ENCODE data around the gene ZNF554. TPM values are rescaled to one million over a fixed set of nuclear protein-coding genes. Genes with fewer than 3 reads are reported as not detected.
A peak's percentile ranks its signal among the peaks of the same experiment; 100 is the strongest.

Gene ZNF554
- total and polyA plus RNA-seq, 4 donors = 0.94 to 3.3 (median 2.1) TPM

DNA sequence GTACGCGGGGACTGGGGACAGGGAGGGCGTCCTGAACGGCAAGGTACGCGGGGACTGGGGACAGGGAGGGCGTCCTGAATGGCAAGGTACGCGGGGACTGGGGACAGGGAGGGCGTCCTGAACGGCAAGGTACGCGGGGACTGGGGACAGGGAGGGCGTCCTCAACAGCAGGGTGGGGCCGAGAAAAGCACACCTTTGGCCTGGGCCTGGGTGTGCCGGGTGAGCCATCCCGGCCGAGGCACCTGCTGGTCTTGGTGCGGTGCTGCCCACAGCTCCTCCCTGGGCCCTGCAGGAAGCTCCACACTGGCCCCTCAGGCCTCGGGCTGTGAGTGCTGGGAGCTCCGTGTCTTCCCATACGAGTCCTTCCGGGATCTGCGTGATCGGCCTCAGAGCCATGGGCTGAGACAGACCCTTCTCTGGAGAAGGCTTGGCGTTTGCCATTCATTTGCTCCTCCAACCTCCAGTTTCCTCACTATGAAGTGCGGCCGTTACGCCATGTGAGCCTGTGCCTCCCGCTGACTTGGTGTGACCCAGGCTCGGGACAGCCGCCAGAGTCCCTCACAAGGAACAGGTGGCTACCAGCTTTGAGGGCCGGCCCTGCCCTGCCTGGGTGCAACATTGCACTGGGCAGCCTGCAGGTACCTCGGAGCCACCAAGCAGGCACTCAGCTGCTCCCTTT is 7.8 kb upstream of the ZNF554 start:
- peaks cover 0 to 22% (median 6%) of the 10 kb centered on the region in 4 donors for H3K36me3 ChIP-seq (ENCODE audit: control insufficient read depth in 4 of 4, insufficient read depth in 3 of 4, low read depth in 1 of 4, low read length in 3 of 4)
- peak overlapping the region; percentile 57 to 82 for H3K27ac ChIP-seq (ENCODE audit: low read depth in 1 of 2, low read length in 2 of 2)
- peak overlapping the region; percentile 37 to 42 (median 40) for H3K4me3 ChIP-seq (ENCODE audit: low read depth in 1 of 3, low read length in 3 of 3)
- peak overlapping the region in 1 of 2 donors; percentile 52 for H3K9ac ChIP-seq (ENCODE audit: low read depth in 1 of 2, low read length in 2 of 2)
- H3K9me3 ChIP-seq (ENCODE audit: control insufficient read depth in 4 of 4, low read length in 3 of 4) = no peaks in the 10 kb centered on the region
- no peak for DNase-seq (ENCODE audit: low spot score)
- TF ChIP-seq FOXA1 (IDR thresholded peaks at IDR 0.05) = no peak
- TF ChIP-seq EGR1 (IDR thresholded peaks at IDR 0.05; ENCODE audit: low read depth in 2 of 2) = no peak
- peak in 1 of 2 donors; percentile 22 for TF ChIP-seq RXRA (IDR thresholded peaks at IDR 0.05)
- H3K4me1 ChIP-seq (ENCODE audit: control insufficient read depth in 4 of 4, insufficient read depth in 4 of 4, low read length in 3 of 4) = peaks cover 5 to 34% (median 23%) of the 10 kb centered on the region in 4 donors
- 55% methylated on average over 34 of the region's 34 CpGs for WGBS
- H3K27me3 ChIP-seq (ENCODE audit: control insufficient read depth in 4 of 4, insufficient read depth in 4 of 4, low read length in 3 of 4) = no peaks in the 10 kb centered on the region

DNA sequence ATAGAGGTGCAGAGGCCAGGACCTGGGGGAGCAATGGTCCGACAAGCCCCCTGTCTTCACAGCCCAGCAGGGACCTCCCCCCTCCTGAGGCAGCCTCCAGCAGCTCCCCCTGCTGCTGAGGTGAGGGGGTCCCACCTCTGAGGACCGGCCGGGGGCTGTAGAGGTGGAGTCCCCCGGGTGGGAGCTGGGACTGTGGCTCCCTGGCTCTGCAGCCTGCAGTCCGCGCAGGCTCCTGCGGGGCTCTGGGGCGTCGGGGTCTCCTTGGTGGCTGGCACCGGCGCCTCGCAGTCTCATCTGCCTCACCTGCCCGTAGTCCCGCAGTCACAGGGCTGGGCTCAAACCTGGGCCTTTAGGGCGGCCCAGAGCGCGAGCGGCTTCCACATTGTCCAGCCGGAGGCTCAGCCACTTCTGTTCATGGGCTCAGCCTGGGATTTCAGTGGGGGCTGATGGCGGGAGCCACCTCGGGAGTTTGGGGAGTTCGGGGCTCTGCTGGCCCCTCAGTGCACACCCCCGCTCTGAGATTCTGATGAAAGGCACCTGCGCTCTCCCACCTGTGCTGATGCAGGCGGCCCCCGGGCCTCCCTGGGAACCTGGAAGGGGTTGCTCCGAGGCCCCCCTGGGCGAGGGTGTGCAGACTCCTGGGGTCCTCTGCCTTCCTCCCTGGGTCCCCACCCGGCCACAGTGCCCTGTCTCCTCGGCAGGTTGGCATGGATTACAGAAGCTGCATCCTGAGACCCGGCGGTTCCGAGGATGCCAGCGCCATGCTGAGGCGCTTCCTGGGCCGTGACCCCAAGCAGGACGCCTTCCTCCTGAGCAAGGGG is 7.0 kb upstream of the ZNF554 start:
- Histone ChIP-seq H3K4me3 (ENCODE audit: low read depth in 1 of 3, low read length in 3 of 3) (peak overlapping the region in 1 of 3 donors; percentile 40), H3K4me1 (ENCODE audit: control insufficient read depth in 4 of 4, insufficient read depth in 4 of 4, low read length in 3 of 4) (peaks cover 5 to 34% (median 23%) of the 10 kb centered on the region in 4 donors), H3K36me3 (ENCODE audit: control insufficient read depth in 4 of 4, insufficient read depth in 3 of 4, low read depth in 1 of 4, low read length in 3 of 4) (peaks cover 0 to 18% (median 5%) of the 10 kb centered on the region in 4 donors), H3K9me3 (ENCODE audit: control insufficient read depth in 4 of 4, low read length in 3 of 4) (no peaks in the 10 kb centered on the region), H3K27ac (ENCODE audit: low read depth in 1 of 2, low read length in 2 of 2) (peak overlapping the region in 1 of 2 donors; percentile 82), H3K9ac (ENCODE audit: low read depth in 1 of 2, low read length in 2 of 2) (peak overlapping the region in 1 of 2 donors; percentile 52), H3K27me3 (ENCODE audit: control insufficient read depth in 4 of 4, insufficient read depth in 4 of 4, low read length in 3 of 4) (no peaks in the 10 kb centered on the region)
- DNase-seq (ENCODE audit: low spot score) = no peak
- 93% methylated on average over 37 of the region's 37 CpGs for WGBS
- TF ChIP-seq TAF1 (conservative IDR thresholded peaks at IDR 0.05) = no peak

DNA sequence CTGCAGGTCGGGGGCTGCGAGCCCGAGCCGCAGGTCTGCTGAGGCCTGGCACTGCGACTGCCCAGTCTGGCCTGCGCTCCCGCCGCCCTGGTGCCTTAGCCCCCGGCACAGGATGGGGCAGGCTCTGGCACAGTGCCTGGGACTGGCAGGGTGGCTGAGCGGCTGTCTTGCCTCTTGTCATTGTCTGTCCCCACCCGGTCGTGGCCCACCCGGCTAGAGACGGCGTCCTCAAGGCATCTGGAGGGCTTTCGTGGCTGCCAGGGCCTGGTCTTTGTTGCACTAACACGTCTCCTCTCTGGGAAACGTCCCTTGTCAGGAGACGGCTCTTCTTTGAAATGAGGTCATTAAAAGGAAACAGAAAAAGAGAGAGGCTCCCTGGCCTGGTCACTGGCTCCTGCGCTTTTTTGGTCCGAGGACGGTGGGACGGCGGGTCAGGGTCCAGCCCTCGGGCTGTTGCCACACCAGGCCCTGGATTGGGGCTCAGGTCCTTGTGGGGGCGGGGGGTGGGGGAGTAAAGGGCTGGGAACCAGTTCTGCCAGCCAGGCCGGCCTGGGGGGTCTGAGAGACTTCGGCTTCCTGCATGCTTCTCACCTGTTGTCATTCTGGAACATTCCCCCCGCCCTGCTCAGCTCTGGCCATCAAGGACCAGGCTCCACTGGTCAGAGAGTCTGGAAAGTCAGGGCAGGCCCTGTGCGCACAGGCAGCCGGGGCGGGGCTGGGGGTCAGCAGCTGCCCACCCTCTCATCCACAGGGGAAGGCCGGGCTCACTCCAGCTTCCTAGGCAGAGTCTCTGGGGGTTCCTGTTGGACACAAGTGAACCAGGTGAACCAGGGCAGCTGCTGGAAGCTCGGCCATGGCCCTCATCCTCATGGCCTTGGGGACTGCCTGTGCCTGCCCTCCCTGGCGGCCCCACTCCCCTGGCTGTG is 6.2 kb upstream of the ZNF554 start:
- no peak for DNase-seq (ENCODE audit: low spot score)
- Histone ChIP-seq H3K27me3 (ENCODE audit: control insufficient read depth in 4 of 4, insufficient read depth in 4 of 4, low read length in 3 of 4) (no peaks in the 10 kb centered on the region), H3K4me3 (ENCODE audit: low read depth in 1 of 3, low read length in 3 of 3) (no peak overlapping the region), H3K27ac (ENCODE audit: low read depth in 1 of 2, low read length in 2 of 2) (no peak overlapping the region), H3K4me1 (ENCODE audit: control insufficient read depth in 4 of 4, insufficient read depth in 4 of 4, low read length in 3 of 4) (peaks cover 5 to 34% (median 23%) of the 10 kb centered on the region in 4 donors), H3K9ac (ENCODE audit: low read depth in 1 of 2, low read length in 2 of 2) (no peak overlapping the region), H3K9me3 (ENCODE audit: control insufficient read depth in 4 of 4, low read length in 3 of 4) (no peaks in the 10 kb centered on the region), H3K36me3 (ENCODE audit: control insufficient read depth in 4 of 4, insufficient read depth in 3 of 4, low read depth in 1 of 4, low read length in 3 of 4) (peaks cover 0 to 12% (median 4%) of the 10 kb centered on the region in 4 donors)
- WGBS = 79% methylated on average over 35 of the region's 35 CpGs
- TF ChIP-seq MAX (IDR thresholded peaks at IDR 0.05) = no peak
- no peak for TF ChIP-seq SP1 (IDR thresholded peaks at IDR 0.05)
- no peak for TF ChIP-seq FOXA1 (IDR thresholded peaks at IDR 0.05)
- TF ChIP-seq HNF4A (conservative IDR thresholded peaks at IDR 0.05) = peak; percentile 44 to 56

- no peaks in the 10 kb centered on the region for H3K27me3 ChIP-seq (ENCODE audit: control insufficient read depth in 4 of 4, insufficient read depth in 4 of 4, low read length in 3 of 4)
- peaks cover 0 to 4% (median 3%) of the 10 kb centered on the region in 4 donors for H3K36me3 ChIP-seq (ENCODE audit: control insufficient read depth in 4 of 4, insufficient read depth in 3 of 4, low read depth in 1 of 4, low read length in 3 of 4)
- H3K4me1 ChIP-seq (ENCODE audit: control insufficient read depth in 4 of 4, insufficient read depth in 4 of 4, low read length in 3 of 4) = peaks cover 5 to 36% (median 23%) of the 10 kb centered on the region in 4 donors
- no peak overlapping the region for H3K4me3 ChIP-seq (ENCODE audit: low read depth in 1 of 3, low read length in 3 of 3)
- 98% methylated on average over 11 of the region's 11 CpGs for WGBS
- no peaks in the 10 kb centered on the region for H3K9me3 ChIP-seq (ENCODE audit: control insufficient read depth in 4 of 4, low read length in 3 of 4)
- no peak overlapping the region for H3K27ac ChIP-seq (ENCODE audit: low read depth in 1 of 2, low read length in 2 of 2)
- no peak overlapping the region for H3K9ac ChIP-seq (ENCODE audit: low read depth in 1 of 2, low read length in 2 of 2)
- DNase-seq (ENCODE audit: low spot score) = no peak
- TF ChIP-seq NR2F2 (IDR thresholded peaks at IDR 0.05) (no peak), FOXA2 (IDR thresholded peaks at IDR 0.05) (no peak), ZBTB33 (IDR thresholded peaks at IDR 0.05) (no peak), EGR1 (IDR thresholded peaks at IDR 0.05; ENCODE audit: low read depth in 2 of 2) (no peak), HNF4G (IDR thresholded peaks at IDR 0.05) (no peak), SP1 (IDR thresholded peaks at IDR 0.05) (no peak), FOXA1 (IDR thresholded peaks at IDR 0.05) (no peak), TAF1 (conservative IDR thresholded peaks at IDR 0.05) (no peak)
- TF ChIP-seq, protein P1, sequence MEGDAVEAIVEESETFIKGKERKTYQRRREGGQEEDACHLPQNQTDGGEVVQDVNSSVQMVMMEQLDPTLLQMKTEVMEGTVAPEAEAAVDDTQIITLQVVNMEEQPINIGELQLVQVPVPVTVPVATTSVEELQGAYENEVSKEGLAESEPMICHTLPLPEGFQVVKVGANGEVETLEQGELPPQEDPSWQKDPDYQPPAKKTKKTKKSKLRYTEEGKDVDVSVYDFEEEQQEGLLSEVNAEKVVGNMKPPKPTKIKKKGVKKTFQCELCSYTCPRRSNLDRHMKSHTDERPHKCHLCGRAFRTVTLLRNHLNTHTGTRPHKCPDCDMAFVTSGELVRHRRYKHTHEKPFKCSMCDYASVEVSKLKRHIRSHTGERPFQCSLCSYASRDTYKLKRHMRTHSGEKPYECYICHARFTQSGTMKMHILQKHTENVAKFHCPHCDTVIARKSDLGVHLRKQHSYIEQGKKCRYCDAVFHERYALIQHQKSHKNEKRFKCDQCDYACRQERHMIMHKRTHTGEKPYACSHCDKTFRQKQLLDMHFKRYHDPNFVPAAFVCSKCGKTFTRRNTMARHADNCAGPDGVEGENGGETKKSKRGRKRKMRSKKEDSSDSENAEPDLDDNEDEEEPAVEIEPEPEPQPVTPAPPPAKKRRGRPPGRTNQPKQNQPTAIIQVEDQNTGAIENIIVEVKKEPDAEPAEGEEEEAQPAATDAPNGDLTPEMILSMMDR (IDR thresholded peaks at IDR 0.05; ENCODE audit: low read depth, low read length, missing input control) = no peak
These were observed 5.2 kb upstream of the ZNF554 start for GRCh38 chr19:2814426-2814825.
